HepG2 (cell line): Measurements from ENCODE around the gene NDEL1. TPM values are rescaled to one million over a fixed set of nuclear protein-coding genes. Genes with fewer than 3 reads are reported as not detected.

ENCODE experiments used
- ATAC-seq: fragments of 200-7000 bp; cut with Tn5 transposase; 3 replicates; pipeline ENCODE4 v1.9.1; 2020; ENCODE audit warnings: mild to moderate bottlenecking, moderate library complexity
- BruUV-seq: library from RNA; stranded (reverse); fragments of 400-500 nt; replicated peaks from 2 replicates; lab custom pipeline; 2021; lab: Mats Ljungman, UMichigan
- CTCF ChIA-PET: fragments of 300-600 bp; formaldehyde crosslinking; extraction: SDS; loops from one replicate; lab custom pipeline; 2021; ENCODE audit warnings: low total read pairs, inconsistent platforms, low intra/inter-chr PET ratio; lab: Yijun Ruan, JAX
- POLR2A ChIA-PET: fragments of 350-600 bp; sonication (Branson Sonifier 250); formaldehyde crosslinking; loops from one replicate; lab custom pipeline; 2020; ENCODE audit warnings: antibody characterized with exemption, inconsistent platforms; lab: Yijun Ruan, JAX
- DNase-seq: peaks from one replicate; pipeline ENCODE4 v3.0.0-alpha.2; 2015; ENCODE audit warnings: low spot score
- FAIRE-seq: peaks from 3 replicates; lab custom pipeline; 2011; peaks lifted over from hg19 to GRCh38; lab: Jason Lieb, UNC
- H2AFZ ChIP-seq: one replicate; pipeline ENCODE4 v1.6.1; 2011; ENCODE audit warnings: low read length, inconsistent platforms
- H3K27ac ChIP-seq: fragments of 300-600 bp; 3 replicates; pipeline ENCODE4 v1.8.0; 2011; ENCODE audit warnings: mixed run types, mild to moderate bottlenecking, mixed read lengths, low read length, inconsistent platforms; ENCODE audit not compliant: insufficient read depth; ENCODE audit errors: extremely low read length
- H3K27me3 ChIP-seq, 2 experiments: fragments of 200-600 bp in 1 of 2; 2 replicates in 1 of 2; 3 replicates in 1 of 2; pipeline versions ENCODE4 v1.6.0 to v1.8.0; 2011; ENCODE audit warnings: low read length in 2 of 2, mild to moderate bottlenecking in 2 of 2, moderate library complexity in 2 of 2, inconsistent platforms in 1 of 2; ENCODE audit not compliant: insufficient read depth in 2 of 2, control insufficient read depth in 1 of 2
- H3K36me3 ChIP-seq, 2 experiments: fragments of 200-600 bp in 1 of 2; replicated peaks in 1 of 2; 2 replicates in 1 of 2; 3 replicates in 1 of 2; pipeline versions ENCODE4 v1.5.1 to v1.8.0; 2011; ENCODE audit warnings: low read length in 2 of 2, inconsistent platforms in 1 of 2; ENCODE audit not compliant: insufficient read depth in 2 of 2, control insufficient read depth in 1 of 2
- H3K4me1 ChIP-seq: 2 replicates; pipeline ENCODE4 v1.5.1; 2012; ENCODE audit warnings: low read length, inconsistent platforms; ENCODE audit not compliant: insufficient read depth
- H3K4me2 ChIP-seq: 2 replicates; pipeline ENCODE4 v1.6.0; 2011; ENCODE audit warnings: low read depth, low read length, inconsistent platforms
- H3K4me3 ChIP-seq, 3 experiments: fragments of 200-600 bp in 1 of 3; sonication (generic), shearing (Covaris generic) in 1 of 3; replicated peaks in 1 of 3; 2 replicates each; pipeline ENCODE4 v1.5.1; 2011 to 2016; ENCODE audit warnings: low read length in 3 of 3, inconsistent platforms in 2 of 3, low read depth in 2 of 3, mild to moderate bottlenecking in 2 of 3, control low read depth in 1 of 3, mixed read lengths in 1 of 3; ENCODE audit not compliant: insufficient read depth in 1 of 3
- H3K79me2 ChIP-seq: one replicate; pipeline ENCODE4 v1.6.1; 2011; ENCODE audit warnings: low read length, inconsistent platforms; ENCODE audit not compliant: insufficient read depth
- H3K9ac ChIP-seq: 2 replicates; pipeline ENCODE4 v1.6.0; 2011; ENCODE audit warnings: mild to moderate bottlenecking, low read depth, low read length, inconsistent platforms; ENCODE audit not compliant: insufficient read depth
- H3K9me3 ChIP-seq: 2 replicates; pipeline ENCODE4 v1.5.1; 2012; ENCODE audit warnings: mild to moderate bottlenecking, low read length
- H4K20me1 ChIP-seq: 2 replicates; pipeline ENCODE4 v1.6.0; 2011; ENCODE audit warnings: inconsistent platforms, mild to moderate bottlenecking, low read length, moderate library complexity; ENCODE audit not compliant: insufficient read depth
- BORCS8-MEF2B ChIP-seq: sonication (generic); formaldehyde crosslinking; IDR thresholded peaks from 2 replicates; pipeline ENCODE4 v1.8.0; 2022; ENCODE audit warnings: mild to moderate bottlenecking, missing genetic modification reagents
- EP300 ChIP-seq, 3 experiments: sonication (generic) in 1 of 3; formaldehyde crosslinking in 1 of 3; IDR thresholded peaks; 2 replicates each; pipeline versions ENCODE4 v1.5.1 to v1.6.1; 2011 to 2020; ENCODE audit warnings: low read depth in 2 of 3, low read length in 2 of 3, borderline replicate concordance in 1 of 3, improper control_type of control experiment in 1 of 3, mild to moderate bottlenecking in 1 of 3, missing genetic modification reagents in 1 of 3, moderate library complexity in 1 of 3
- NFIC ChIP-seq: IDR thresholded peaks from 2 replicates; pipeline ENCODE4 v1.6.1; 2012; ENCODE audit warnings: mild to moderate bottlenecking, low read length, inconsistent platforms
- RORA ChIP-seq: sonication (generic); formaldehyde crosslinking; IDR thresholded peaks from 2 replicates; pipeline ENCODE4 v1.5.0; 2020; ENCODE audit warnings: mild to moderate bottlenecking, missing genetic modification reagents, moderate library complexity
- SP4 ChIP-seq: sonication (generic); formaldehyde crosslinking; IDR thresholded peaks from 2 replicates; pipeline ENCODE4 v1.8.1; 2023; ENCODE audit warnings: mild to moderate bottlenecking, missing genetic modification reagents
- SPEN ChIP-seq: sonication (generic); formaldehyde crosslinking; IDR thresholded peaks from 2 replicates; pipeline ENCODE4 v1.5.1; 2020; ENCODE audit warnings: low read depth, mild to moderate bottlenecking, missing genetic modification reagents
- ZNF124 ChIP-seq: sonication (generic); formaldehyde crosslinking; IDR thresholded peaks from 2 replicates; pipeline ENCODE4 v1.4.0; 2020; ENCODE audit warnings: missing genetic modification reagents
- ZNF619 ChIP-seq: sonication (generic); formaldehyde crosslinking; IDR thresholded peaks from 2 replicates; pipeline ENCODE4 v1.4.0; 2020; ENCODE audit warnings: mild to moderate bottlenecking, missing genetic modification reagents
- ZNF672 ChIP-seq: sonication (generic); formaldehyde crosslinking; IDR thresholded peaks from 2 replicates; pipeline ENCODE4 v1.8.1; 2022; ENCODE audit warnings: missing genetic modification reagents
- ZNF878 ChIP-seq: sonication (generic); formaldehyde crosslinking; IDR thresholded peaks from 2 replicates; pipeline ENCODE4 v1.8.1; 2023; ENCODE audit warnings: mild to moderate bottlenecking, missing genetic modification reagents, moderate library complexity
- ZSCAN20 ChIP-seq: sonication (generic); formaldehyde crosslinking; IDR thresholded peaks from 2 replicates; pipeline ENCODE4 v1.4.0; 2020; ENCODE audit warnings: missing genetic modification reagents, mild to moderate bottlenecking, borderline replicate concordance
- WGBS: methylation state at CpG from one replicate; pipeline ENCODE4 v1.1.6; 2017; ENCODE audit warnings: low lambda C conversion rate; 5-methylcytosine and 5-hydroxymethylcytosine counted together
- in situ Hi-C: cut with HindIII; loops from 2 replicates; pipeline ENCODE4 v1.10.0; 2017; ENCODE audit warnings: low pct_unique_long_range_greater_than_20kb; ENCODE audit not compliant: extremely low pct_ligation_motif_present
- intact Hi-C: fragments of 100-400 bp; cut with micrococcal nuclease; formaldehyde crosslinking; loops from one replicate; pipeline ENCODE4 v1.10.0; 2022; ENCODE audit not compliant: unreplicated experiment
- polyA plus RNA-seq, 8 experiments: library from polyadenylated mRNA; depleted of rRNA in 3 of 8; stranded (reverse) in 7 of 8; unstranded in 1 of 8; fragments of >200 nt; fragmentation: Illumina TruSeq in 4 of 8; extraction: Trizol in 4 of 8; gene quantifications; 2 replicates each; pipeline versions ENCODE4 v1.2.1 to v1.2.3, GENCODE V29; 2011 to 2016; ENCODE audit warnings: low read depth in 4 of 8, missing spikeins in 1 of 8, mixed read lengths in 1 of 8; ENCODE audit not compliant: insufficient read depth in 1 of 8
- total RNA-seq, 5 experiments: library from RNA; depleted of rRNA; stranded (reverse); fragments of >200 nt; fragmentation: Illumina TruSeq; extraction: Trizol; gene quantifications; 2 replicates each; pipeline ENCODE4 v1.2.3, GENCODE V29; 2016; ENCODE audit warnings: low read depth in 1 of 5
- TF ChIP-seq, protein P1 (sequence below): sonication (generic); formaldehyde crosslinking; IDR thresholded peaks from 2 replicates; pipeline ENCODE4 v1.4.0; 2020; ENCODE audit warnings: missing genetic modification reagents, mild to moderate bottlenecking, borderline replicate concordance
- TF ChIP-seq, protein P2 (sequence below): sonication (generic); formaldehyde crosslinking; conservative IDR thresholded peaks from 2 replicates; pipeline ENCODE4 v1.8.0; 2022; ENCODE audit warnings: missing genetic modification reagents

Gene NDEL1
- total and polyA plus RNA-seq, 2 of the 13 experiments (the other 11 are each of a cell fraction or from before 2014, with no cell fraction given) = 59.8 to 153 TPM

DNA sequence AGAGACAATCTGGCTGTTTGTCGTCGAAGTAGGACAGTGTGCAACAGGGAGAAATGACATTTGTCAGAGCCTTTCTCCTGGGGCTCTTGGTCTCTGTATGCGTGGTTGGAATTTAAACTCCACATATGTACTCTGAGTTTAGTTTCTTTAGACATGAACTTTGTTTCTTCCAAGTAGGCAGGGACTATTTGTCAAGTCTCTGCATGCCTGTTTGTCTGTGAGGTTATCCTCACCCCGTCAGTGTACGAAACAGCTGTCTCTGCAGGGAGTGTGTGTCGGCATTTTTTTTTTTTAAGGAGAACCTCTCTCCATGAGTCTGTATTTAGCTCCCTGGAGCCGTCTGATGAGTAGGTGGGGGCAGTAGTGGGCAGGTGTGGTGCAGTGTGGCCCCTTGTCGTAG lies 29.7 kb downstream of the NDEL1 start:
- intact Hi-C loops = no loop called here
- H3K36me3 ChIP-seq = peaks cover 39 to 86% of the 10 kb centered on the region in 2 experiments
- H3K27me3 ChIP-seq = no peaks in the 10 kb centered on the region
- H3K9me3 ChIP-seq = no peaks in the 10 kb centered on the region
- BruUV-seq = no TSS peak
- WGBS = 40% methylated on average over 7 of the region's 8 CpGs
- ChIA-PET CTCF (no interaction called here), POLR2A (interaction anchor here (1.2 kb wide), 1 partner anchor 30 kb away, joined by 5 read pairs; the partner anchor contains the start of gene NDEL1)
- TF ChIP-seq ZNF124 (CRISPR knock-in tag) = no peak
- TF ChIP-seq SP4 (CRISPR knock-in tag) = 0 out of 2 replicates have a peak, but pooled peaks have one; percentile 23
- TF ChIP-seq, protein P1, sequence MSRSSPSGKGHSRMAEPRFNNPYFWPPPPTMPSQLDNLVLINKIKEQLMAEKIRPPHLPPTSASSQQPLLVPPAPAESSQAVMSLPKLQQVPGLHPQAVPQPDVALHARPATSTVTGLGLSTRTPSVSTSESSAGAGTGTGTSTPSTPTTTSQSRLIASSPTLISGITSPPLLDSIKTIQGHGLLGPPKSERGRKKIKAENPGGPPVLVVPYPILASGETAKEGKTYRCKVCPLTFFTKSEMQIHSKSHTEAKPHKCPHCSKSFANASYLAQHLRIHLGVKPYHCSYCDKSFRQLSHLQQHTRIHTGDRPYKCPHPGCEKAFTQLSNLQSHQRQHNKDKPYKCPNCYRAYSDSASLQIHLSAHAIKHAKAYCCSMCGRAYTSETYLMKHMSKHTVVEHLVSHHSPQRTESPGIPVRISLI (CRISPR knock-in tag) = 0 out of 2 replicates have a peak, but pooled peaks have one; percentile 26
- TF ChIP-seq ZSCAN20 (CRISPR knock-in tag) = no peak
- H3K9ac ChIP-seq = no peak overlapping the region
- no peak overlapping the region for H2AFZ ChIP-seq
- DNase-seq (no peak), FAIRE-seq (no peak), ATAC-seq (peak; percentile 63)
- peak overlapping the region; percentile 48 for H3K27ac ChIP-seq
- H3K4me2 ChIP-seq = peak overlapping the region; percentile 37
- H4K20me1 ChIP-seq = peaks cover 34% of the 10 kb centered on the region
- H3K4me1 ChIP-seq = peaks cover 40% of the 10 kb centered on the region
- peaks cover 50% of the 10 kb centered on the region for H3K79me2 ChIP-seq
- H3K4me3 ChIP-seq = no peak overlapping the region
- in situ Hi-C loops = no loop called here

DNA sequence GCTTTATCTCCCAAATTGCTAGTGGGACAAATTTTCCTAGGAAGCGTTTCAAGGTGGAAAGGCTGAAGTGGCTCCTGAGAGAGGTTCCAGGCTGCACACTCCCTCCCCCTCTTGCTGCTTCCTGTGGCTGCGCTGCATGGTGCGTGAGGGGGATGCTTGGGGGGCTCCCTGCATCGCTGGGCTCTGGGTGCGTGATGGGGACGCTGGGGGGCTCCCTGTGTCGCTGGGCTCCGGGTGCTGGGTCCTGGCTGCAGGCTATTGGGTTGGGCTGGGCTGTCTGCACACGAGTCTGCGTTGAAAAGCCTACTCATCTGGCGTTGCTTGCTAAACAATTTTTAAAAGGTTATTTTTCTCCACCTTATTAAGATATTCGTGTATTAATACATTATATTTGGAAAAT lies 30.1 kb downstream of the NDEL1 start:
- BruUV-seq = no TSS peak
- H3K4me3 ChIP-seq = no peak overlapping the region
- no peak for ATAC-seq
- POLR2A ChIA-PET = interaction anchor here (1.2 kb wide), 1 partner anchor 30 kb away, joined by 5 read pairs; the partner anchor contains the start of gene NDEL1
- H2AFZ ChIP-seq = no peak overlapping the region
- peaks cover 50% of the 10 kb centered on the region for H3K79me2 ChIP-seq
- no peak overlapping the region for H3K9ac ChIP-seq
- CTCF ChIA-PET = no interaction called here
- no peaks in the 10 kb centered on the region for H3K9me3 ChIP-seq
- 96% methylated on average over 5 of the region's 12 CpGs for WGBS
- H4K20me1 ChIP-seq = peaks cover 37% of the 10 kb centered on the region
- H3K36me3 ChIP-seq = peaks cover 40 to 85% of the 10 kb centered on the region in 2 experiments
- no peaks in the 10 kb centered on the region for H3K27me3 ChIP-seq
- no peak overlapping the region for H3K4me2 ChIP-seq
- in situ Hi-C loops (no loop called here), intact Hi-C loops (no loop called here)
- H3K4me1 ChIP-seq = peaks cover 40% of the 10 kb centered on the region
- FAIRE-seq = no peak
- no peak for DNase-seq
- H3K27ac ChIP-seq = peak overlapping the region; percentile 48
- TF ChIP-seq NFIC = no peak
- no peak for TF ChIP-seq ZNF619 (CRISPR knock-in tag)
- no peak for TF ChIP-seq ZNF878 (CRISPR knock-in tag)
- no peak for TF ChIP-seq BORCS8-MEF2B (CRISPR knock-in tag)
- TF ChIP-seq, protein P2, sequence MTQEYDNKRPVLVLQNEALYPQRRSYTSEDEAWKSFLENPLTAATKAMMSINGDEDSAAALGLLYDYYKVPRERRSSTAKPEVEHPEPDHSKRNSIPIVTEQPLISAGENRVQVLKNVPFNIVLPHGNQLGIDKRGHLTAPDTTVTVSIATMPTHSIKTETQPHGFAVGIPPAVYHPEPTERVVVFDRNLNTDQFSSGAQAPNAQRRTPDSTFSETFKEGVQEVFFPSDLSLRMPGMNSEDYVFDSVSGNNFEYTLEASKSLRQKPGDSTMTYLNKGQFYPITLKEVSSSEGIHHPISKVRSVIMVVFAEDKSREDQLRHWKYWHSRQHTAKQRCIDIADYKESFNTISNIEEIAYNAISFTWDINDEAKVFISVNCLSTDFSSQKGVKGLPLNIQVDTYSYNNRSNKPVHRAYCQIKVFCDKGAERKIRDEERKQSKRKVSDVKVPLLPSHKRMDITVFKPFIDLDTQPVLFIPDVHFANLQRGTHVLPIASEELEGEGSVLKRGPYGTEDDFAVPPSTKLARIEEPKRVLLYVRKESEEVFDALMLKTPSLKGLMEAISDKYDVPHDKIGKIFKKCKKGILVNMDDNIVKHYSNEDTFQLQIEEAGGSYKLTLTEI = no peak
- no peak for TF ChIP-seq EP300 (IDR thresholded peaks at IDR 0.05; ENCODE audit: low read depth in 2 of 2, low read length in 2 of 2)
- TF ChIP-seq EP300 (CRISPR knock-in tag; IDR thresholded peaks at IDR 0.05; ENCODE audit: borderline replicate concordance) = no peak
- TF ChIP-seq SPEN (CRISPR knock-in tag) = no peak
- no peak for TF ChIP-seq RORA
- no peak for TF ChIP-seq ZNF672
